Activated gamma-delta T cell treated with Interleukin-2 at 50 U/mL for 16 hours (primary cell): ENCODE results near the gene HLTF.
"Not testable (repeated sequence)": the region's sequence is repeated elsewhere in the genome, so short reads cannot be mapped to it uniquely, and the experiment has no call there.

Experiments
- DNase-seq: peaks from one replicate; pipeline ENCODE4 v3.0.0-alpha.2; 2020

The HLTF gene

DNA sequence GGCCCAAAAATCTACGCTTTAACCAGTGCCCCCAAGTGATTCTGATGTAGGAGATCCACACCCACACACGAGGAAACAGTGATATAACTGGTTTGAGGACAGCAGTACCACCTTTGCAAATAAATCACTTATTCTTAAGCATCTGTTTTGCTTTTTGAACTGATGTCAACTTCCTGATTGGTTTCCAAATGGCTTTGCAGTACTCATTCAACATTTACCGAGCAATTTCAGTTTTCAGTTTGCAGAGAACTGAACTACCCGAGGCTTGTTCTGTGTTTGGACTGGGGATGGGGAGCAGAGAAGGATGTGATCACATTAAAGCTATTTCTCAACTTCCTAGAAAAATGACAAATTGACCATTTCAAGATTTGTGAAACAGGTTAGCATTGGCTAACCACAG lies 96.1 kb downstream of the HLTF start:
- no peak for DNase-seq

DNA sequence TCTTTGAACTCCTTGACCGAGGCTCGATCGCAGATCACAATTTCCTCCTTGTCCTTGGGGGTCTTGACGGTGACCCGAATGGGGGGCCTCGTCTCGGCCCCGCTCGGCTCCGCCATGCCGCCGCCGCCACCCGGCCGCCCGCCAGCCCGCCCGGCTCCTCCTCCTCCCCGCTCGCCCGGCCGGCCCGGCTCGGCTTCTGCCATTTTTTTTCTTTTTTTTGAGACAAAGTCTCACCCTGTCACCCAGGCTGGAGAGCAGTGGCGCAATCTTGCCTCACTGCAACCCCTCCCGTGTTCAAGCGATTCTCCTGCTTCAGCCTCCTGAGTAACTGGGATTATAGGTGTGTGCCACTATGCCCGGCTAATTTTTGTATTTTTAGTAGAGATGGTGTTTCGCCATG lies 98.8 kb downstream of the HLTF start:
- not testable (repeated sequence) for DNase-seq

DNA sequence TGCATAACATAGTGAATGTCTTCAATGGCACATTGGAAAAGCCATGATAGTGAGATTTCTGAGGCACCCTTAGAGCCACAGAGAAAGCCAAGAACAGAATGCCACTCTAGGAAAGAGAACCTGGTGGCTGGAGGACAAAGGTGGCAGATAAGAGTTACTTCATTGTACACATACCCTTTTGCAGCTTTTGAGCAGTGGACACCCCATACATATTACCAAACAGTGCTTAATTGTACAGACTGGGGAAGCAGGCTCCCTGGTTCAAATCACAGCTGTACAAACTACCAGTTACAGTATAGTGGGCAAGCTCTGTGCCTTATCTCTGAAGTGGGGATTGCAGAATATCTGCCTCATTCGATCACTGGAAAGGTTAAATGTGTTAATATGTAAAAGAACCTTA lies 105.1 kb downstream of the HLTF start:
- DNase-seq = no peak
